Measurements from ENCODE around the gene HECTD2. TPM values are rescaled to one million over a fixed set of nuclear protein-coding genes. Genes with fewer than 3 reads are reported as not detected.

HECTD2 gene, protein sequence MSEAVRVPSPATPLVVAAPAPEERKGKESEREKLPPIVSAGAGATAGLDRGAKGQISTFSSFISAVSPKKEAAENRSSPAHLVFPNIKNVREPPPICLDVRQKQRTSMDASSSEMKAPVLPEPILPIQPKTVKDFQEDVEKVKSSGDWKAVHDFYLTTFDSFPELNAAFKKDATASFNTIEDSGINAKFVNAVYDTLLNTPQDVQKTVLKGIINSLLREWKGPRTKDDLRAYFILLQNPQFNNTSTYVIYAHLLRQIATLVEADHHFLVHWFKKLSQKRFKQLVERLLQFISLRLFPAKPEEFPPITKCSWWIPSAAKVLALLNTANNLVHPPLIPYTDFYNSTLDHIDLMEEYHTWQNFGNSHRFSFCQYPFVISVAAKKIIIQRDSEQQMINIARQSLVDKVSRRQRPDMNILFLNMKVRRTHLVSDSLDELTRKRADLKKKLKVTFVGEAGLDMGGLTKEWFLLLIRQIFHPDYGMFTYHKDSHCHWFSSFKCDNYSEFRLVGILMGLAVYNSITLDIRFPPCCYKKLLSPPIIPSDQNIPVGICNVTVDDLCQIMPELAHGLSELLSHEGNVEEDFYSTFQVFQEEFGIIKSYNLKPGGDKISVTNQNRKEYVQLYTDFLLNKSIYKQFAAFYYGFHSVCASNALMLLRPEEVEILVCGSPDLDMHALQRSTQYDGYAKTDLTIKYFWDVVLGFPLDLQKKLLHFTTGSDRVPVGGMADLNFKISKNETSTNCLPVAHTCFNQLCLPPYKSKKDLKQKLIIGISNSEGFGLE
- total RNA-seq (2022; extraction: Qiagen RNA extraction): 3.0 to 4.4 TPM (median 3.8 TPM) in 5 replicates

DNA sequence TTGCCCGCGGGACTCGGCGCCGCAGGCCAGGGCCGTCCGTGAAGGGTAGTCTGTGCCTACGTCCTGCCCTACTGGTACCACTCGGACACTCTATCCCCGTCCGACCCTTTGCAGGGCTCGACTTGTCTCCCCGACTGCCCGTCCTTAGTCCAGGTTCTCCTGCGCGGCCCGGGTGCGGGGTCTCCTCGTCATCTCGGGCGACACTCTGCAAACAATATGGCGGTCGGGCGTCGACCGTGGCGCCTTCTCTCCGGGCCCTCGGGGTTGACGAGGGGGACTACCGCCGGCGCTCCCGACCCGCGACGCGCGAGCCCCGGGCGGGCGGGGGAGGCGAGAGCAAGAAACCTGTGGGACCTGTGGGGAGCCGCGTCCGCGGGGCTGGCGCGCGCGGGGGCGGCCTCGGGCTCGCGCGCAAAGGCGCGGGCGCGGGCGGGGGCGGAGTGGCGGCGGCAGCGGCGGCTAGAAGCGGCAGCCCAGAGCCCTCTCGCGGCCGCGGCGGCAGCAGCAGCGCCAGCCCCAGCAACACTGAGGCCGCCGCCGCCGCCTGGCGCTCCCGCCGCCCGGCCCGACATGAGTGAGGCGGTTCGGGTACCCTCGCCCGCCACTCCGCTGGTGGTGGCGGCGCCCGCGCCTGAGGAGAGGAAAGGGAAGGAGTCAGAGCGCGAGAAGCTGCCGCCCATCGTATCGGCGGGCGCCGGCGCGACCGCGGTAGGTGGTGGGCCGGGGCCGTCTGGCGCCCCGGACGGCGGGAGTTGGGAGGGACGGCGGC, at the start of gene HECTD2:
Gene HECTD2, plus strand, starts transcription at position 476 of the 769 bp plus-strand sequence. Its CDS starts 95 bp downstream, at position 571.

Other genes starting within 250 kb of the HECTD2 start
- 32.2 to 36.9 TPM (median 35.9 TPM) in 5 replicates for gene PCGF5, start 189.7 kb upstream of the HECTD2 start, total RNA-seq (2022; extraction: Qiagen RNA extraction)
- gene PPP1R3C, start 222.7 kb downstream of the HECTD2 start, total RNA-seq (2022; extraction: Qiagen RNA extraction): 17.2 to 22.9 TPM (median 20.4 TPM) in 5 replicates